Measurements from ENCODE around the gene PRKAG2.

DNA sequence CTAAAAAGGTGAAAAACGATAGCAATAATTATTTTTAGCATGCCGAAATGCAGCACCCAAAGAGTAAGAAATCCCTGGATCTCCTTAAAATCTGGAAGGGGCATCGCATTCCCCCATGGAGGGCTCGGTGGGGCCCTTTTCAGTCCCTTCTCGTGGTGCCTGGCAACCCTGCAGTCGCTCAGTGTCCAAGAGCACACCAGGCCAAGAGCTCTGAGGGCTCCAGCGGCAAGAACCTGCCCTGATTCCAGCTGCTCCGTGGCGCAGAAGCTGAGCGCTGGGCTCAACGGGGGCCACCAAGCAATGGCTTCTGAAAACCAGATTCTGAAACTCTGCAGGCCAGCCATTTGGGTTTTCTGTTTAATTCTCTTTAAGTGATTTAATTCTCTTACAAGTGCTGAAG is 131.2 kb downstream of the PRKAG2 start:
- TF ChIP-seq, protein P1, sequence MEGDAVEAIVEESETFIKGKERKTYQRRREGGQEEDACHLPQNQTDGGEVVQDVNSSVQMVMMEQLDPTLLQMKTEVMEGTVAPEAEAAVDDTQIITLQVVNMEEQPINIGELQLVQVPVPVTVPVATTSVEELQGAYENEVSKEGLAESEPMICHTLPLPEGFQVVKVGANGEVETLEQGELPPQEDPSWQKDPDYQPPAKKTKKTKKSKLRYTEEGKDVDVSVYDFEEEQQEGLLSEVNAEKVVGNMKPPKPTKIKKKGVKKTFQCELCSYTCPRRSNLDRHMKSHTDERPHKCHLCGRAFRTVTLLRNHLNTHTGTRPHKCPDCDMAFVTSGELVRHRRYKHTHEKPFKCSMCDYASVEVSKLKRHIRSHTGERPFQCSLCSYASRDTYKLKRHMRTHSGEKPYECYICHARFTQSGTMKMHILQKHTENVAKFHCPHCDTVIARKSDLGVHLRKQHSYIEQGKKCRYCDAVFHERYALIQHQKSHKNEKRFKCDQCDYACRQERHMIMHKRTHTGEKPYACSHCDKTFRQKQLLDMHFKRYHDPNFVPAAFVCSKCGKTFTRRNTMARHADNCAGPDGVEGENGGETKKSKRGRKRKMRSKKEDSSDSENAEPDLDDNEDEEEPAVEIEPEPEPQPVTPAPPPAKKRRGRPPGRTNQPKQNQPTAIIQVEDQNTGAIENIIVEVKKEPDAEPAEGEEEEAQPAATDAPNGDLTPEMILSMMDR (IDR thresholded peaks at IDR 0.05): no peak
- no peak for TF ChIP-seq ZFX (IDR thresholded peaks at IDR 0.05; ENCODE audit: borderline replicate concordance)
